Peyer's patch (tissue), 4 donors: ENCODE measurements around the gene TRIM46.
A peak's percentile ranks its signal among the peaks of the same experiment; 100 is the strongest.

Source experiments
- CTCF ChIP-seq, 6 experiments: fragments of 450-650 bp in 4 of 6; fragments of 200-600 bp in 2 of 6; sonication (generic) in 1 of 6; IDR thresholded peaks; one replicate each; pipeline ENCODE4 v1.5.1; 2017 to 2019; ENCODE audit warnings: antibody characterized with exemption in 6 of 6, mild to moderate bottlenecking in 3 of 6, moderate library complexity in 1 of 6
- POLR2A ChIP-seq, 2 donors: fragments of 450-650 bp; IDR thresholded peaks; one replicate each; pipeline ENCODE4 v1.5.1; 2017; ENCODE audit warnings: antibody characterized with exemption in 2 of 2, mild to moderate bottlenecking in 2 of 2, moderate library complexity in 2 of 2

GRCh38 chr1:155128755-155129473, 44.7 kb upstream of the TRIM46 start:
- peak; percentile 96 for TF ChIP-seq POLR2A (IDR thresholded peaks at IDR 0.05)
- TF ChIP-seq CTCF (IDR thresholded peaks at IDR 0.05), result no peak
